ENCODE measurements around the gene MERTK. TPM values are rescaled to one million over a fixed set of nuclear protein-coding genes. Genes with fewer than 3 reads are reported as not detected.
"Not testable (repeated sequence)": the region's sequence is repeated elsewhere in the genome, so short reads cannot be mapped to it uniquely, and the experiment has no call there.

MERTK gene
- total RNA-seq, 1 donor from 2014 or later: 5.1 TPM

- H2AFZ ChIP-seq (ENCODE audit: low read depth, low read length); DNase-seq (ENCODE audit: low read depth); H3K9me3 Mint-ChIP-seq (ENCODE audit: unreplicated experiment); H3K4me3 ChIP-seq (ENCODE audit: insufficient read depth, low read depth, low read length); H3K27me3 Mint-ChIP-seq (ENCODE audit: low read depth, unreplicated experiment); H3K27ac ChIP-seq (ENCODE audit: low read depth, low read length); H3K27me3 ChIP-seq (ENCODE audit: insufficient read depth, low read length); H3K9ac ChIP-seq (ENCODE audit: low read length); H3K79me2 ChIP-seq (ENCODE audit: insufficient read depth, low read length); H3K4me1 ChIP-seq (ENCODE audit: insufficient read depth, low read length); H3K9me3 ChIP-seq (ENCODE audit: insufficient read depth, low read depth, low read length); H3K4me3 Mint-ChIP-seq (ENCODE audit: unreplicated experiment); H3K4me1 Mint-ChIP-seq (ENCODE audit: low read depth, unreplicated experiment); H3K4me2 ChIP-seq (ENCODE audit: low read length); H3K36me3 Mint-ChIP-seq (ENCODE audit: low read depth, unreplicated experiment); H3K36me3 ChIP-seq (ENCODE audit: insufficient read depth, low read length); H4K20me1 ChIP-seq (ENCODE audit: insufficient read depth, low read length); H3K27ac Mint-ChIP-seq (ENCODE audit: unreplicated experiment): not testable (repeated sequence)
- peak; percentile 67 for FAIRE-seq
Measured at GRCh38 chr2:111872806-111873205, 25.6 kb upstream of the MERTK start.

GRCh38 chr2:111883661-111884591 lies 14.5 kb upstream of the MERTK start, which contains the start of gene ANAPC1:
ANAPC1 (minus strand) TSS chr2:111884193; CDS start chr2:111880825, 3,368 bp downstream.
- H3K9me3 Mint-ChIP-seq (ENCODE audit: unreplicated experiment): no peaks in the 10 kb centered on the region
- Histone ChIP-seq H3K4me2 (ENCODE audit: low read length) (peak within 1 kb of the TSS; percentile 81), H3K36me3 (ENCODE audit: insufficient read depth, low read length) (no peaks in the 10 kb centered on the region), H3K27me3 (ENCODE audit: insufficient read depth, low read length) (no peaks in the 10 kb centered on the region), H3K9me3 (ENCODE audit: insufficient read depth, low read depth, low read length) (no peaks in the 10 kb centered on the region), H4K20me1 (ENCODE audit: insufficient read depth, low read length) (no peaks in the 10 kb centered on the region), H3K4me1 (ENCODE audit: insufficient read depth, low read length) (no peaks in the 10 kb centered on the region), H3K27ac (ENCODE audit: low read depth, low read length) (peak within 1 kb of the TSS; percentile 72), H3K4me3 (ENCODE audit: insufficient read depth, low read depth, low read length) (peak within 1 kb of the TSS; percentile 85), H3K9ac (ENCODE audit: low read length) (peak within 1 kb of the TSS; percentile 84), H3K79me2 (ENCODE audit: insufficient read depth, low read length) (peaks cover 25% of the 10 kb centered on the region), H2AFZ (ENCODE audit: low read depth, low read length) (peak within 1 kb of the TSS; percentile 86)
- DNase-seq (ENCODE audit: low read depth): peak; percentile 57
- H3K27ac Mint-ChIP-seq (ENCODE audit: unreplicated experiment): peak within 1 kb of the TSS; percentile 88
- no peaks in the 10 kb centered on the region for H3K27me3 Mint-ChIP-seq (ENCODE audit: low read depth, unreplicated experiment)
- FAIRE-seq: no peak
- H3K4me1 Mint-ChIP-seq (ENCODE audit: low read depth, unreplicated experiment): peaks cover 2% of the 10 kb centered on the region
- H3K36me3 Mint-ChIP-seq (ENCODE audit: low read depth, unreplicated experiment): peaks cover 1% of the 10 kb centered on the region
- TF ChIP-seq CTCF (IDR thresholded peaks at IDR 0.05; ENCODE audit: insufficient read depth, low read depth, low read length): no peak
- H3K4me3 Mint-ChIP-seq (ENCODE audit: unreplicated experiment): peak within 1 kb of the TSS; percentile 95

GRCh38 chr2:111884592-111884964 lies 13.8 kb upstream of the MERTK start:
- Histone ChIP-seq H3K4me1 (ENCODE audit: insufficient read depth, low read length) (no peaks in the 10 kb centered on the region), H3K9me3 (ENCODE audit: insufficient read depth, low read depth, low read length) (no peaks in the 10 kb centered on the region), H3K79me2 (ENCODE audit: insufficient read depth, low read length) (peaks cover 25% of the 10 kb centered on the region), H4K20me1 (ENCODE audit: insufficient read depth, low read length) (no peaks in the 10 kb centered on the region), H3K4me2 (ENCODE audit: low read length) (peak overlapping the region; percentile 81), H3K27ac (ENCODE audit: low read depth, low read length) (peak overlapping the region; percentile 72), H3K4me3 (ENCODE audit: insufficient read depth, low read depth, low read length) (peak overlapping the region; percentile 85), H3K27me3 (ENCODE audit: insufficient read depth, low read length) (no peaks in the 10 kb centered on the region), H2AFZ (ENCODE audit: low read depth, low read length) (peak overlapping the region; percentile 86), H3K36me3 (ENCODE audit: insufficient read depth, low read length) (no peaks in the 10 kb centered on the region), H3K9ac (ENCODE audit: low read length) (peak overlapping the region; percentile 84)
- no peaks in the 10 kb centered on the region for H3K27me3 Mint-ChIP-seq (ENCODE audit: low read depth, unreplicated experiment)
- peak overlapping the region; percentile 95 for H3K4me3 Mint-ChIP-seq (ENCODE audit: unreplicated experiment)
- FAIRE-seq (no peak), DNase-seq (ENCODE audit: low read depth) (no peak)
- H3K27ac Mint-ChIP-seq (ENCODE audit: unreplicated experiment): peak overlapping the region; percentile 82
- H3K9me3 Mint-ChIP-seq (ENCODE audit: unreplicated experiment): no peaks in the 10 kb centered on the region
- TF ChIP-seq EZH2 (IDR thresholded peaks at IDR 0.05; ENCODE audit: insufficient read depth, low read length): no peak
- TF ChIP-seq CTCF (IDR thresholded peaks at IDR 0.05; ENCODE audit: insufficient read depth, low read depth, low read length): no peak
- peaks cover 2% of the 10 kb centered on the region for H3K4me1 Mint-ChIP-seq (ENCODE audit: low read depth, unreplicated experiment)
- H3K36me3 Mint-ChIP-seq (ENCODE audit: low read depth, unreplicated experiment): no peaks in the 10 kb centered on the region

Measured in astrocyte (in vitro differentiated cells and primary cell).